Epithelial cell of esophagus (primary cell): ENCODE results near the gene KCNJ10.

Experiments used
- DNase-seq: peaks from one replicate; pipeline ENCODE4 v3.0.0; 2010; ENCODE audit warnings: low read depth
- H3K4me3 ChIP-seq: 2 replicates; pipeline ENCODE4 v1.5.1; 2011; ENCODE audit warnings: mild to moderate bottlenecking, low read length, control low read depth
- TF ChIP-seq, protein P1 (sequence below): IDR thresholded peaks from 2 replicates; pipeline ENCODE4 v1.5.1; 2011; ENCODE audit warnings: low read depth, mild to moderate bottlenecking, low read length, control low read depth, inconsistent platforms; ENCODE audit not compliant: insufficient read depth; ENCODE audit errors: missing control alignments

Gene KCNJ10

DNA sequence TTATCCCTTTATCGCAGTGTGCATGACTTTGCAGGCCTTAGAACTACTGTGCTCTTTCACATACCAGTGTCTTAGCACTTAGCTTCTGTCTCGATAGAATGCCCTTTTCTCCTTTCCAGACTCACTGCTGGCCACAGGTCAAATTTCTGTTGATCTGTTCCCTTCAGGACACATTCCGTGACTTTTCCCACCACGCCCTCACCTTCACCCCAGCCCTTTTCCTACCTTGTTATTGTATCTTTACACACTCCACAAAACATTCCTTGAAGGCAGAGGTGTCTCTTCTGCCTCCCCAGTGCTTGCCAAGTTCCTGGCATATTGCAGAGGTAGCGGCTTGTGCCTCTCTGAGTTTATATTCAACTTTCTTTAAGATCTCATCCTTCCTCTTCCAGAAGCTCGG lies 120.8 kb downstream of the KCNJ10 start:
- no peak overlapping the region for H3K4me3 ChIP-seq
- DNase-seq, result no peak
- TF ChIP-seq, protein P1, sequence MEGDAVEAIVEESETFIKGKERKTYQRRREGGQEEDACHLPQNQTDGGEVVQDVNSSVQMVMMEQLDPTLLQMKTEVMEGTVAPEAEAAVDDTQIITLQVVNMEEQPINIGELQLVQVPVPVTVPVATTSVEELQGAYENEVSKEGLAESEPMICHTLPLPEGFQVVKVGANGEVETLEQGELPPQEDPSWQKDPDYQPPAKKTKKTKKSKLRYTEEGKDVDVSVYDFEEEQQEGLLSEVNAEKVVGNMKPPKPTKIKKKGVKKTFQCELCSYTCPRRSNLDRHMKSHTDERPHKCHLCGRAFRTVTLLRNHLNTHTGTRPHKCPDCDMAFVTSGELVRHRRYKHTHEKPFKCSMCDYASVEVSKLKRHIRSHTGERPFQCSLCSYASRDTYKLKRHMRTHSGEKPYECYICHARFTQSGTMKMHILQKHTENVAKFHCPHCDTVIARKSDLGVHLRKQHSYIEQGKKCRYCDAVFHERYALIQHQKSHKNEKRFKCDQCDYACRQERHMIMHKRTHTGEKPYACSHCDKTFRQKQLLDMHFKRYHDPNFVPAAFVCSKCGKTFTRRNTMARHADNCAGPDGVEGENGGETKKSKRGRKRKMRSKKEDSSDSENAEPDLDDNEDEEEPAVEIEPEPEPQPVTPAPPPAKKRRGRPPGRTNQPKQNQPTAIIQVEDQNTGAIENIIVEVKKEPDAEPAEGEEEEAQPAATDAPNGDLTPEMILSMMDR, result no peak
